SK-N-SH (cell line): ENCODE data around the gene PPP1R16B. TPM values are rescaled to one million over a fixed set of nuclear protein-coding genes. Genes with fewer than 3 reads are reported as not detected.

Experiments
- CHD2 ChIP-seq: fragments of 150-350 bp; IDR thresholded peaks from 2 replicates; pipeline ENCODE4 v1.6.1; 2018; ENCODE audit warnings: low read length; ENCODE audit not compliant: partially characterized antibody
- CTCF ChIP-seq: fragments of 200-600 bp; sonication (generic); IDR thresholded peaks from 2 replicates; pipeline ENCODE4 v1.6.1; 2017; ENCODE audit warnings: antibody characterized with exemption, mild to moderate bottlenecking, moderate library complexity
- ELF1 ChIP-seq: IDR thresholded peaks from 2 replicates; pipeline ENCODE4 v1.4.0; 2012
- IRF3 ChIP-seq: fragments of 150-350 bp; IDR thresholded peaks from 2 replicates; pipeline ENCODE4 v1.6.1; 2016; ENCODE audit warnings: mild to moderate bottlenecking, low read depth, low read length
- JUND ChIP-seq: IDR thresholded peaks from 2 replicates; pipeline ENCODE4 v1.4.0; 2012
- NFIC ChIP-seq: IDR thresholded peaks from 2 replicates; pipeline ENCODE4 v1.4.0; 2012; ENCODE audit warnings: borderline replicate concordance
- PBX3 ChIP-seq: IDR thresholded peaks from 2 replicates; pipeline ENCODE4; 2012
- POLR2AphosphoS5 ChIP-seq: IDR thresholded peaks from 2 replicates; pipeline ENCODE4 v1.6.1; 2012; ENCODE audit warnings: low read depth, low read length
- RAD21 ChIP-seq: IDR thresholded peaks from 2 replicates; pipeline ENCODE4 v1.6.1; 2012; ENCODE audit warnings: mild to moderate bottlenecking, low read length
- REST ChIP-seq: IDR thresholded peaks from 2 replicates; pipeline ENCODE4 v1.6.1; 2012; ENCODE audit warnings: mild to moderate bottlenecking, low read depth, low read length, moderate library complexity
- SMC3 ChIP-seq: IDR thresholded peaks from 2 replicates; pipeline ENCODE4 v1.6.1; 2012; ENCODE audit warnings: low read depth, low read length, improper control_type of control experiment
- USF2 ChIP-seq: fragments of 150-350 bp; IDR thresholded peaks from 2 replicates; pipeline ENCODE4 v1.6.1; 2017; ENCODE audit warnings: antibody characterized with exemption, low read length, low read depth, borderline replicate concordance
- YY1 ChIP-seq: IDR thresholded peaks from 2 replicates; pipeline ENCODE4 v1.4.0; 2012; ENCODE audit warnings: low read depth, mild to moderate bottlenecking
- polyA plus RNA-seq, 3 experiments: library from polyadenylated mRNA; depleted of rRNA; stranded (reverse); fragments of >200 nt; gene quantifications; 2 replicates each; pipeline ENCODE4 v1.2.3, GENCODE V29; 2012

The PPP1R16B gene
- polyA plus RNA-seq, 1 of the 3 experiments (the other 2 are of a cell fraction), result 0.28 TPM

GRCh38 chr20:38962044-38962927 is 156.8 kb downstream of the PPP1R16B start, which contains the start of gene DHX35 (continued):
- TF ChIP-seq IRF3 (no peak), PBX3 (0 out of 2 replicates have a peak, but pooled peaks have one; percentile 10), REST (no peak), NFIC (no peak), RAD21 (peak; percentile 56), JUND (no peak), YY1 (peak; percentile 96), ELF1 (no peak), USF2 (peak; percentile 96), SMC3 (peak; percentile 39), CHD2 (peak; percentile 47), CTCF (peak; percentile 42; the same call in 1 of the 2 replicates), POLR2AphosphoS5 (peak; percentile 55)
